NB4 (cell line): Measurements from ENCODE around the gene KCNC4.

ENCODE experiments used
- DNase-seq: peaks from one replicate; pipeline ENCODE4 v3.0.0; 2010; ENCODE audit warnings: low read depth
- H3K4me3 ChIP-seq: one replicate; pipeline ENCODE4 v1.5.1; 2011; ENCODE audit warnings: mild to moderate bottlenecking, low read depth, low read length, moderate library complexity
- MYC ChIP-seq: IDR thresholded peaks from 2 replicates; pipeline ENCODE4 v1.6.1; 2011; ENCODE audit warnings: low read depth, low read length
- POLR2A ChIP-seq: IDR thresholded peaks from 2 replicates; pipeline ENCODE4 v1.6.1; 2011; ENCODE audit warnings: mild to moderate bottlenecking; ENCODE audit not compliant: insufficient read length; ENCODE audit errors: extremely low read depth
- TF ChIP-seq, protein P1 (sequence below): IDR thresholded peaks from one replicate; pipeline ENCODE4 v1.5.1; 2012; ENCODE audit warnings: low read depth, low read length
- TF ChIP-seq, protein P2 (sequence below): IDR thresholded peaks from 2 replicates; pipeline ENCODE4 v1.6.1; 2011; ENCODE audit warnings: low read depth, low read length

Gene KCNC4

DNA sequence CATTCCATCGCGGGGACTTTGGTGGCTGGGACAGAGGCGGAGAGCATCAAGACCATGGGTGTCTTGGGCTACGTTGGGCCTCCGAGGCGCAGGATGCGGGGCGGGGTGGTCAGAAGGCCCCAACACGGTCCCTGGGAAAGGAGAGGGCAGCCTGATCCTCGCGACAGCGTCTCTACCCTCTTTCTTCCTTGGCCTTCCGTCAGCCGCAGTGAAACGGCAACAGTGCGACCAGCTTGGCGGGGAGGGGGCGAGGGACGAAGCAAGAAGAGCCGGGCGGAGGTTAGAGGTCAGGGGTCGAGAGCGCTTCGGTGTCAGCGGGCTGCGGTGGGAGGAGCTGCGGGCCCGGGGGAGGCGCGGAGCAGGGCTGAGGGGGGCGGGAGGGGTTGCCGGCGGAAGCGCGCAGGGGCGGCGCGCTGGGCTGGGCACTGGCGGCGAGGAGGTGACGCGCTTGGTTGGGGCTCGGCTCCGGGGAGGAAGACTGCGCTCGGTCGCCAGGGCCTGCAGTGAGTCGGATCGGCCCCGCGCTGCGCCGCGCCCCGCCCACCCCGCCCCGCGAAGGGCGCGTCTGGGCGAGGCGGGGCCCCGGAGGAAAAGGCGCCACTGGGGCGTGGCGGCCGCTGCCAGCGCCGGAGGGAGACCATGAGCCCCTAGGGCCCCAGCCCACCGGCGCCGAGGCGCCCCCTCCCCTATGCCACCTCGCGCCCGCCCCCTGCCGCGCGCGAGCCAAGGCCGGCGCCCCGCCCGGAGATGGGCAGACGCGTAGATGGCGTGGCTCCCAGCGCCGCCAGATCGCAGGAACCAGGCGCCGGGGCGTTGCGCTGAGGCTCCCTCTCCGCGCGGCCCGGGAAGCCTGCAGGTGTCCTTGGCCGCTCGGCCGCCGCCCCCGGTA is at the start of gene KCNC4:
Gene KCNC4, plus strand, starts transcription at position 600 of the 889 bp plus-strand sequence. CDS start 1,186 bp downstream, outside the sequence.
- DNase-seq = peak; percentile 90
- H3K4me3 ChIP-seq = peak within 1 kb of the TSS; percentile 47
- TF ChIP-seq MYC (no peak; the same call in 1 of the 2 replicates), POLR2A (peak; percentile 48)
- TF ChIP-seq, protein P1, sequence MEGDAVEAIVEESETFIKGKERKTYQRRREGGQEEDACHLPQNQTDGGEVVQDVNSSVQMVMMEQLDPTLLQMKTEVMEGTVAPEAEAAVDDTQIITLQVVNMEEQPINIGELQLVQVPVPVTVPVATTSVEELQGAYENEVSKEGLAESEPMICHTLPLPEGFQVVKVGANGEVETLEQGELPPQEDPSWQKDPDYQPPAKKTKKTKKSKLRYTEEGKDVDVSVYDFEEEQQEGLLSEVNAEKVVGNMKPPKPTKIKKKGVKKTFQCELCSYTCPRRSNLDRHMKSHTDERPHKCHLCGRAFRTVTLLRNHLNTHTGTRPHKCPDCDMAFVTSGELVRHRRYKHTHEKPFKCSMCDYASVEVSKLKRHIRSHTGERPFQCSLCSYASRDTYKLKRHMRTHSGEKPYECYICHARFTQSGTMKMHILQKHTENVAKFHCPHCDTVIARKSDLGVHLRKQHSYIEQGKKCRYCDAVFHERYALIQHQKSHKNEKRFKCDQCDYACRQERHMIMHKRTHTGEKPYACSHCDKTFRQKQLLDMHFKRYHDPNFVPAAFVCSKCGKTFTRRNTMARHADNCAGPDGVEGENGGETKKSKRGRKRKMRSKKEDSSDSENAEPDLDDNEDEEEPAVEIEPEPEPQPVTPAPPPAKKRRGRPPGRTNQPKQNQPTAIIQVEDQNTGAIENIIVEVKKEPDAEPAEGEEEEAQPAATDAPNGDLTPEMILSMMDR = no peak
- TF ChIP-seq, protein P2, sequence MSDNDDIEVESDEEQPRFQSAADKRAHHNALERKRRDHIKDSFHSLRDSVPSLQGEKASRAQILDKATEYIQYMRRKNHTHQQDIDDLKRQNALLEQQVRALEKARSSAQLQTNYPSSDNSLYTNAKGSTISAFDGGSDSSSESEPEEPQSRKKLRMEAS = peak; percentile 33; the same call in 1 of the 2 replicates

DNA sequence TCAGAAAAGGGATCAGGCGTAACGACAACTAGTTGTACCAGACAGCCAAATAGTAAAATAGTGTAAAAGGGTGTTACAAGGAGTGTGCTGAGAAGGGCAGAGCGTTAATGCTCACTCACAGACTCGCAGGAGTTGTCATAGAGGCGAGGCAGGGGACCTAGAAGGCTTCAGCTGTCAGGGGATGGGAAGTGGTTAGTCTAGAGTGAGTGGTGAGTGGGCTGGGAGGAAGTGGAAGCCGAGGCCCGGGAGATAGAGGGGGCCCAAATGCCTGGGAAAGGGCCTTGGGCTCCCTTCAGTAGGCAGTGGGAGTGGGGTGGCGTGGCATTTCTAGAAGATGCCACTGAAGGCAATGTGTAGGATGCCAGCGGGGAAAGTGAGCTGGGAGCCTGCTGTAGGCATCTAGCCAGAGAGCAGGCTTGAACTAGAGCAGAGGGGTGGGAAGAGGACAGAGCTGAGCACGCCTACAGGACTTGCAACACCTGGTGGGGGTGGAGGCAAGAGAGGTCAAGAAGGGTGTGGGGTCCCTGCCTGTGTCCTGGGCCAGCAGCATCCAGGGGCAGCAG is 49.5 kb upstream of the KCNC4 start:
- DNase-seq = no peak
- no peak overlapping the region for H3K4me3 ChIP-seq
- TF ChIP-seq, protein P2 = no peak
- no peak for TF ChIP-seq MYC
- no peak for TF ChIP-seq POLR2A
- TF ChIP-seq, protein P1 = no peak

DNA sequence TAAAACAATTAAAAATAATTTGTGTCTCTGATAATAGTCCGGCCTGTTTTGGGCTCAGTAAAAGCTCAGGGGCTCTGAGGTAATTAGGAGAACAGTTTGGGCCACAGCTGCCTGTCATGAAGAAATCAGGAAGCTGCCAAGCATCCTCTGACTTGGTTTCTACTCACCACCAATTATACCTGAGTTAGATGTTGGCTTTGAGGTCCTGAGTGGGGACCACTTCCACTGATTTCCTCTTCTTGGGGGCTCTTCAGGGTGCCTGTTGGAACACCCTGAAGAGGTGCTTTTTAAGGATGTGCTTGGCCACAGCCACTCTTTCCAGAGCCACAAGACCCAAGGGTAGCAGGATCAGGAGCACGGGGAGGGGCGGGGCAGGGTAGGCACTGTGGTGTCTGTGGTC is 48.9 kb upstream of the KCNC4 start:
- TF ChIP-seq, protein P1 = no peak
- TF ChIP-seq, protein P2 = no peak
- TF ChIP-seq POLR2A (no peak), MYC (no peak)
- DNase-seq = no peak
- no peak overlapping the region for H3K4me3 ChIP-seq

DNA sequence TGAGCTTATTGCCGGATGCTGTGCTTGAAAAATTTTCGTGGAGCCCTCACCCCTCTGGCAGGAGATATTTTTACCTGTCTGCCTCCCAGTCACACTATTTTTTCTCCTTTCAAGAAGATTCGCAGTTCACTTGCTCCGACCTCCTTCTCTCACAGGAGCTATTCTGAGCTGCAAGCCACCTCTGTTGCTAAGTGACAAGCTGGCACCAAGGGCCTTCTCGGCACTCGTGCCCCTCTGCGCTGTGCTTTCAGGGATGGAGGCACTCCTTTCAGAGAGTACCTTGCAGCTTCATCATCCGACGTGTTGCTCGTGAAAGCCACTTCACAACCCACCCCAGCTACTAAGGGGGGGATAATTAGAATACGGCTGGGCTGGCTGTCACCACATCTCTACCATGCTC is 48.3 kb upstream of the KCNC4 start:
- no peak overlapping the region for H3K4me3 ChIP-seq
- no peak for TF ChIP-seq POLR2A
- TF ChIP-seq, protein P2 = no peak
- no peak for TF ChIP-seq MYC
- TF ChIP-seq, protein P1 = no peak
- DNase-seq = no peak

DNA sequence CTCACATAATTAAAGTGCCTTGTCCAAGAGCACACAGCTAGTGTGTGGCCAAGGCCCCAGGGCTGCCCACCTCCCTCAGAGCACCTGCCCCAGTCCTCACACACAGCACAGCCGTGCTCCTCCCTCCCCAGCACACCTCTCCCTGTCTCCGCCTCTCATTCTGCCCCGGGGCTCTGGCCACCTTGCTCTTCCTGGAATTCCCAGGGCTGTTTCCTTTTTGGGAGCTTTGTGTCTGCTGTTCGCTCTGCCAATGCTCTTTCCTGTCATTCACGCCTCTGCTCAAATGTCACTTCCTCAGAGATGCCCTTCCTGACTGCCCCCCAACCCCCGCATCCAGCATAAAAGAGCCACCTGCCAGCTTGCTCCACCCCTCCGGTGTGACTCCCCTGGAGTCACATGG is 46.5 kb upstream of the KCNC4 start:
- no peak for DNase-seq
- H3K4me3 ChIP-seq = no peak overlapping the region
- TF ChIP-seq POLR2A = no peak
- TF ChIP-seq, protein P1 = no peak
- TF ChIP-seq, protein P2 = no peak
- no peak for TF ChIP-seq MYC
